Neuron (in vitro differentiated cells): ENCODE data around the gene ACTR1B.
"Not testable (repeated sequence)": the region's sequence is repeated elsewhere in the genome, so short reads cannot be mapped to it uniquely, and the experiment has no call there.

Experiments used
- H2AFZ ChIP-seq: one replicate; pipeline ENCODE4 v1.6.1; 2013; ENCODE audit warnings: low read depth, mild to moderate bottlenecking, inconsistent platforms, low read length, moderate library complexity
- H3K27me3 ChIP-seq: one replicate; pipeline ENCODE4 v1.6.1; 2013; ENCODE audit warnings: low read length; ENCODE audit not compliant: insufficient read depth
- H3K36me3 ChIP-seq: one replicate; pipeline ENCODE4 v1.6.1; 2013; ENCODE audit warnings: low read length; ENCODE audit not compliant: insufficient read depth
- H3K4me1 ChIP-seq: one replicate; pipeline ENCODE4 v1.6.1; 2013; ENCODE audit warnings: low read length; ENCODE audit not compliant: insufficient read depth
- H3K4me3 ChIP-seq: 2 replicates; pipeline ENCODE4 v1.5.1; 2013; ENCODE audit warnings: mild to moderate bottlenecking, low read length, moderate library complexity
- H3K9me3 ChIP-seq: one replicate; pipeline ENCODE4 v1.6.1; 2013; ENCODE audit warnings: low read length

Gene ACTR1B

GRCh38 chr2:97608745-97609144 is 55.1 kb downstream of the ACTR1B start:
- not testable (repeated sequence) for H3K4me3 ChIP-seq, H2AFZ ChIP-seq, H3K9me3 ChIP-seq, H3K36me3 ChIP-seq, H3K4me1 ChIP-seq, H3K27me3 ChIP-seq
